Left ventricle myocardium inferior (tissue), 1 donor: Measurements from ENCODE around the gene ENTPD7. TPM values are rescaled to one million over a fixed set of nuclear protein-coding genes. Genes with fewer than 3 reads are reported as not detected.

Source experiments
- DNase-seq: peaks from one replicate; pipeline ENCODE4 v3.0.0-alpha.2; 2020
- H3K27ac ChIP-seq: fragments of 200-600 bp; replicated peaks from 2 replicates; pipeline ENCODE4 v1.8.0; 2021
- H3K27me3 ChIP-seq: fragments of 200-600 bp; 2 replicates; pipeline ENCODE4 v1.8.0; 2021; ENCODE audit warnings: low read depth
- H3K36me3 ChIP-seq: fragments of 200-600 bp; 2 replicates; pipeline ENCODE4 v1.8.0; 2021
- H3K4me1 ChIP-seq: fragments of 200-600 bp; 2 replicates; pipeline ENCODE4 v1.8.0; 2021
- H3K4me3 ChIP-seq: fragments of 200-600 bp; 2 replicates; pipeline ENCODE4 v1.8.0; 2021; ENCODE audit warnings: mild to moderate bottlenecking, moderate library complexity
- H3K9me3 ChIP-seq: fragments of 200-600 bp; replicated peaks from 2 replicates; pipeline ENCODE4 v1.8.0; 2021
- intact Hi-C: fragments of 100-400 bp; cut with micrococcal nuclease; formaldehyde crosslinking; loops from one replicate; pipeline ENCODE4 v1.11.0; 2022
- long read RNA-seq: library from polyadenylated mRNA; unstranded; transcript quantifications from one replicate; pipeline ENCODE4 v2.0.0, GENCODE V29; 2021
- total RNA-seq: library from RNA; stranded (reverse); fragmentation: NEBNext Ultra II Directional; extraction: Animal tissue kit (Norgen Biotek cat#: 25700); gene quantifications from one replicate; pipeline ENCODE4 v1.2.1, GENCODE V29; 2021
- TF ChIP-seq, protein P1 (sequence below): fragments of 200-600 bp; IDR thresholded peaks from 2 replicates; pipeline ENCODE4 v1.8.0; 2021; ENCODE audit warnings: antibody characterized with exemption, mild to moderate bottlenecking, borderline replicate concordance
- donor health status: DM: no; HTN: yes; CAD: no; lungs with severe emphysema.

ENTPD7 gene
- 2.9 TPM for total RNA-seq
- long read RNA-seq, partial matches to known transcripts, result 0 of 3 reads
- long read RNA-seq, other reads (novel, unspliced or antisense), result 0 of 3 reads

- intact Hi-C loops, result no loop called here
- no peaks in the 10 kb centered on the region for H3K36me3 ChIP-seq
- peak; percentile 95 for DNase-seq
- H3K27me3 ChIP-seq, result no peaks in the 10 kb centered on the region
- H3K27ac ChIP-seq, result peak within 1 kb of the TSS; percentile 49
- H3K4me3 ChIP-seq, result peak within 1 kb of the TSS; percentile 78
- TF ChIP-seq, protein P1, sequence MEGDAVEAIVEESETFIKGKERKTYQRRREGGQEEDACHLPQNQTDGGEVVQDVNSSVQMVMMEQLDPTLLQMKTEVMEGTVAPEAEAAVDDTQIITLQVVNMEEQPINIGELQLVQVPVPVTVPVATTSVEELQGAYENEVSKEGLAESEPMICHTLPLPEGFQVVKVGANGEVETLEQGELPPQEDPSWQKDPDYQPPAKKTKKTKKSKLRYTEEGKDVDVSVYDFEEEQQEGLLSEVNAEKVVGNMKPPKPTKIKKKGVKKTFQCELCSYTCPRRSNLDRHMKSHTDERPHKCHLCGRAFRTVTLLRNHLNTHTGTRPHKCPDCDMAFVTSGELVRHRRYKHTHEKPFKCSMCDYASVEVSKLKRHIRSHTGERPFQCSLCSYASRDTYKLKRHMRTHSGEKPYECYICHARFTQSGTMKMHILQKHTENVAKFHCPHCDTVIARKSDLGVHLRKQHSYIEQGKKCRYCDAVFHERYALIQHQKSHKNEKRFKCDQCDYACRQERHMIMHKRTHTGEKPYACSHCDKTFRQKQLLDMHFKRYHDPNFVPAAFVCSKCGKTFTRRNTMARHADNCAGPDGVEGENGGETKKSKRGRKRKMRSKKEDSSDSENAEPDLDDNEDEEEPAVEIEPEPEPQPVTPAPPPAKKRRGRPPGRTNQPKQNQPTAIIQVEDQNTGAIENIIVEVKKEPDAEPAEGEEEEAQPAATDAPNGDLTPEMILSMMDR, result peak; percentile 62
- H3K9me3 ChIP-seq, result no peaks in the 10 kb centered on the region
- H3K4me1 ChIP-seq, result peaks cover 30% of the 10 kb centered on the region
Measured at GRCh38 chr10:99659031-99659867, at the start of gene ENTPD7. TSS of gene ENTPD7 (plus strand) at chr10:99659509. CDS start at chr10:99659957, 448 bp downstream.

DNA sequence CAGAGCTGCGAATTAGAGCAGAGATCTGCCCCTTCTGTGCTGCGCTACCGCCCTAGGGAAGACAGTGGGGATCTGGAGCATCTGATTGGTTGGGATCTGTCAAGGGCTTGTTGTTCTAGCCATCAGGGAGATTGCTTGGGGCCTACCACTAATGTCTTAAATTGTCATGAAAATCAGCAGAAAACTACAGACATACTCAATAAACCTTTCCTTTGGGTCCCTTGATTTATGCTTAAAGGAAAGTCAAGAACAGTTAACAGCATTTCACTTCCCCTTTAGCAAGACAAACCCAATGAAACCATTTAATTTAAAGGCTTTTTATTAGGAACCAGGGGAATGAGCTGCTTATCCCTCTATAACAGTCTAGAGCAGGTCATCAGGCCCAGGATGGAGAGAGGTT lies 49.1 kb upstream of the ENTPD7 start:
- H3K36me3 ChIP-seq, result peaks cover 31% of the 10 kb centered on the region
- no peak for DNase-seq
- intact Hi-C loops, result no loop called here

DNA sequence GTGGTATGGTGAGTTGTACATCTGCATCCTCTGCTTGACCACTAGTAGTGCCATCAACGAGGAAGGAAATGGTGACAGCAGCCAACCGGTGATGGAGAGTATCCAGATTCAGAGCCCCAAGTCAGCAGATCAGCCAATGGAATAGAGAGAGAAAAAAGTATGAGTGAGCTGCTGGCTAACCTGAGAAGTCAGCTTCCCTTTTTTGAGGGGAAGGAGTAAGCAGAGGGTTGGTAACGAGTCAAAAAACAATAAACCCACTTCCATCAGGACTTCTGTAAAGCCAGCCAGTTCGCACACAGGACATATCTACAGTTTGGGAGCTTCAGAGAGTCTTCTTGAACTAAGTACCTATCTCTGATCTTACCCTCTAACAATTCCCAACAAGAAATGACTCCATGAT lies 48.0 kb upstream of the ENTPD7 start:
- H3K36me3 ChIP-seq, result peaks cover 31% of the 10 kb centered on the region
- TF ChIP-seq, protein P1, result no peak

More for the DNA sequence above, 49.1 kb upstream of the ENTPD7 start:
- TF ChIP-seq, protein P1, result no peak
- Histone ChIP-seq H3K4me3 (no peak overlapping the region), H3K9me3 (no peaks in the 10 kb centered on the region), H3K4me1 (peaks cover under 1% of the 10 kb centered on the region), H3K27ac (no peak overlapping the region), H3K27me3 (no peaks in the 10 kb centered on the region)

GRCh38 chr10:99612167-99612831 lies 47.0 kb upstream of the ENTPD7 start:
- no peak overlapping the region for H3K4me3 ChIP-seq
- H3K36me3 ChIP-seq, result peaks cover 31% of the 10 kb centered on the region
- peaks cover 21% of the 10 kb centered on the region for H3K4me1 ChIP-seq
- no peaks in the 10 kb centered on the region for H3K9me3 ChIP-seq
- H3K27me3 ChIP-seq, result no peaks in the 10 kb centered on the region
- TF ChIP-seq, protein P1, result peak; percentile 85
- intact Hi-C loops, result no loop called here
- DNase-seq, result no peak
- H3K27ac ChIP-seq, result no peak overlapping the region

More for the DNA sequence above, 48.0 kb upstream of the ENTPD7 start:
- Histone ChIP-seq H3K9me3 (no peaks in the 10 kb centered on the region), H3K4me3 (no peak overlapping the region), H3K27me3 (no peaks in the 10 kb centered on the region), H3K4me1 (peaks cover 11% of the 10 kb centered on the region), H3K27ac (no peak overlapping the region)
- DNase-seq, result no peak
- intact Hi-C loops, result no loop called here

- H3K4me1 ChIP-seq, result peaks cover 48% of the 10 kb centered on the region
- TF ChIP-seq, protein P1, result no peak
- no peaks in the 10 kb centered on the region for H3K9me3 ChIP-seq
- H3K27me3 ChIP-seq, result no peaks in the 10 kb centered on the region
- H3K36me3 ChIP-seq, result peaks cover 24% of the 10 kb centered on the region
- DNase-seq, result no peak
- no peak overlapping the region for H3K27ac ChIP-seq
- no peak overlapping the region for H3K4me3 ChIP-seq
- intact Hi-C loops, result loop anchor here (2.0 kb wide), 1 partner anchor 179 kb away; no protein-coding TSS in a partner anchor
Measured at GRCh38 chr10:99615426-99615825, 43.9 kb upstream of the ENTPD7 start.
